T-helper 22 cell (primary cell): Measurements from ENCODE around the gene DGKD.

Experiments used
- DNase-seq: peaks from one replicate; pipeline ENCODE4 v3.0.0-alpha.2; 2020; ENCODE audit warnings: low read depth

The DGKD gene

DNA sequence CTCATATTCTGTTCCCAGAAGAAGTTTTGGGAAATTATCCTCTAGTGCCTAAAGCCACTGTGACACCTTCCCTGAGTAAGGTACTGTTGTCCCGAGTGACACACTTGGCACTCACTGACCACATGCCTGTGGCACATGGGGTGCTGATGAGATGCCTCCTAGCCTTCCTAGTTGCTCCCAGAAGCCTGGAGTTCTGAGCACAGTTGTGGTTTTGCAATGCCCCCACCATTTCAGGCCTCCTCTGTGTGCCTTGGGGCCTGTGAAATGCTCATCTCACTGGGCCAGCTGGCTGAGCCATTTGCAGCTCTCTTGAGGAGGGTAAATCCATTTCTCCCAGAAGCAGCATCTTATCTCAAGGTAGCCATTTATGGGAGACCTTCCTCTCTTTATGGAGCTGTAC is 91.8 kb downstream of the DGKD start:
- no peak for DNase-seq

DNA sequence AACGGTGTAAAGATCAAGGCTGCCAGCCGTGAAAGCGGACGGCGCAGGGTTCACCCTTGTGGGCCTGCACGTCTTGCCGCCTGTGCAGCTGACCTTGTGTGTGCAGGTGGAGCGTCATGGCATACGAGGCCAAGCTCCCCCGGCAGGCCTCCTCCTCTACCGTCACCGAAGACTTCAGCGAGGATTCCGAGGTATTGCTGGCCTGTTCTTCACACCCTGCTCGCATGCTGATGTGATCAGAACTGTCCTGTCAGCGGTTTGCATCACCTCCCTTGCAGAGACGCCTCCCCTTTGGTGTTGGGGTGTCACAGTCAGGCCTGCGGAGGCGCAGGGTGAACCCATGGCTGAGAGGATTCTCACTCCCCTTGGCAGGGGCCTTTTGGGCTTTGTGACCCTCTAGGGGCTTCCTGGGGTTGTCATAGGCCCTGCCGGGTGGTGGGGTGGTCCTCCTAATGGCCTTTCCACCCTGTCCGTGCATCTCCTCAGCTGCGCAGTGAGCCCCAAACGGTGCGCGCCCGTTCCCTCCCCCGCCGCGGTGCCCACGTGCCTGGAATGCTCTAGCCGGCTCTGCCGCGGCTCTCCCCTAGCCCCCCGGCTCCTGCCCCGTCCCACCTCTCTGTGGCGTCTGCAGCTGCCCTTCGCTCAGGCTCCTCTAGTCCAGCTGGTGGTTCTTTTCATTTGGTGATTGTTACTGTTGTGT is 92.5 kb downstream of the DGKD start:
- DNase-seq: no peak

DNA sequence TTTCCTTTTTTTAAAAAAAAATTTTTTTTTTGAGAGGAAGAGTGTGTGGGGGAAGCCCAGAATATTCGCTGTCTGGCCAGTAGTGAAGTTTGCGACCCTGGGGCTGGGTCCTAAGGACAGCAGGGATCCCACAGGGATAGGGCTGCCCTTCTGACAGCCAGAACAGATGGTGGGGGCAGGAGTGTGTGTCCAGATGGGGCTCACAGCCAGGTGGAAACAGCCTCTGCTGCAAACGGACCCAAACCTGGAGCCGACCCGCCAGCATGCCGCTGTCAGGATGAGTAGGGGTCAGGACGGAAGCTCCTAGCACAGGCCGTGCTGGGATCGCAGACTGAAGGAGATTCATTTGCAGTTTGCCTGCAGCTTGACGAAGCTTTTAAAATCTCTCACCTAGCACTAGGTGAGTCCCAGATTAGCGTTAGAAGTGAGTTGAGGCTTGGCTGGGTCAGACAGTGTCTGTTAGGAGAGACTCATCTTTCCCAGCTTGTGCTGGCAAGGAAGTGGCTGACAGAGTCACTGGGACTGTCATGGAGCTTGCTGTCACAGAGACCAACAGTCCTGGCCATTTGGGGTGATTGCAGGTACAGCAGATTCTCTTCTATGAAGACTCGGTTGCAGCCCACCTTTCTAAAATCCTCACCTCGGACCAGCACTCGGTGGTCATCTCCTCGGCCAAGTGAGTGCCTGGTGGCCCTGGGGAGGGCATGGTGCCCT is 93.4 kb downstream of the DGKD start:
- no peak for DNase-seq

DNA sequence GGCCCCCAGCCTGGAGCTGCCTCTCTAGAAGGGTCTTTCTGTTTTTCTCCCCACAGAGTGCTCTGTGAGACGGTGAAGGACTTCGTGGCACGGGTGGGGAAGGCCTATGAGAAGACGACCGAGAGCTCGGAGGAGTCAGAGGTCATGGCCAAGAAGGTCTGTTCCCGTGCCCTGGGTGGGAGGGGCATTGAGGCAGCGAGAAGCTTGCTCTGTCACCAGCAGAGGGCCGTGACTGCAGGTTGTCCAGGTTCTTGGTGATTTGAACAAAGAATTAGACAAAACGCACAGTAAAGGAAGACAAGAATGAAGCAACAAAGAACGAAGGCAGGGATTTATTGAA is 93.9 kb downstream of the DGKD start:
- DNase-seq: no peak

DNA sequence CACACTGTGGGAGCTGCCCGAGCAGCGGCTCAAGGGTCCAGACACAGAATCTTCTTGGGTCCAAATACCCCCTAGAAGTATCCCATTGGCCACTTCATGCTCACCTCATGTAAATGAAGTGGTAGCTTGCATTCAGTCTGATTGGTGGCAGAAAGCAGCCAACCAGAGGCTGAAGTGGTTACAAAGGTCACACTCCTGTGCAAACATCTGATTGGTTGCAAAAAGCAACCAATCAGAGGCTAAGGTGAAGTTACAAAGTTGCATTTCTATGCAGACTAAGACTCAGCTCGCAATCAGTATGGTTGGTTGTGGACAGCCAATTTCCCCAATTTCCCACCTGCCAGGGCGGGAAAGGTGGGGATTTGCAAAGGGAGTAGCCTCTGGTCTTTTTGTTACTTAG is 94.3 kb downstream of the DGKD start:
- no peak for DNase-seq

DNA sequence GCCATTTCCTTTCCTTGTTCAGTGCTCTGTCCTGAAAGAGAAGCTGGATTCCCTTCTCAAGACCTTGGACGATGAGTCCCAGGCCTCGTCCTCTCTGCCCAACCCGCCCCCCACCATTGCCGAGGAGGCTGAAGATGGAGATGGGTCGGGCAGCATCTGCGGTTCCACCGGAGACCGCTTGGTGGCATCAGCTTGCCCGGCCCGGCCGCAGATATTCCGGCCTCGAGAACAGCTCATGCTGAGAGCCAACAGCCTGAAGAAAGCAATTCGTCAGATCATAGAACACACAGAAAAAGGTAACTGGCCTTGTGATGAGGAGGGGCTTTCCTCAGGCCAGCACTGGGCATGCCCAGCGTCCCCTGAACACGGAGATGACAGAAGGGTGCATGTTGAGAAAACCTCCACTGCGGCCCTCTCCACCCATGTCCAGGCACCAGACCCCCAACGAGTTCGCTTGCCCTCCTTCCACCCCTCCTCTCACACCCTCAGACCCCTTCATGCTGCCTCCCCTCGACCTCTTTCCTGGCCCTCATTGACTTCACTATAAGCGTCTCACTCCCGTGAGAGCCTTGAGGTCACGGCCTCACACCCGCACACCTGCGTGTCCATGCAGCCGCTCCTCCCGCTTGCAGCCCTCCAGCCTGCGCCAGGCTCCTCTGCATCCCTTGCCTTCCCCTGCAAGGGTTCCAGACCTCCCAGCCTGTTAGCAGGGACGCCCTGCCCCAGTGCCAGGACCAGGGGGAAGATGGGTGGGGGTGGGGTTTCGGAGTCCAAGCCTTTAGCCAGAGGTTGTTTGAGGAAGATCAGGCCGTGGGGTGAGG is 95.0 kb downstream of the DGKD start:
- no peak for DNase-seq

DNA sequence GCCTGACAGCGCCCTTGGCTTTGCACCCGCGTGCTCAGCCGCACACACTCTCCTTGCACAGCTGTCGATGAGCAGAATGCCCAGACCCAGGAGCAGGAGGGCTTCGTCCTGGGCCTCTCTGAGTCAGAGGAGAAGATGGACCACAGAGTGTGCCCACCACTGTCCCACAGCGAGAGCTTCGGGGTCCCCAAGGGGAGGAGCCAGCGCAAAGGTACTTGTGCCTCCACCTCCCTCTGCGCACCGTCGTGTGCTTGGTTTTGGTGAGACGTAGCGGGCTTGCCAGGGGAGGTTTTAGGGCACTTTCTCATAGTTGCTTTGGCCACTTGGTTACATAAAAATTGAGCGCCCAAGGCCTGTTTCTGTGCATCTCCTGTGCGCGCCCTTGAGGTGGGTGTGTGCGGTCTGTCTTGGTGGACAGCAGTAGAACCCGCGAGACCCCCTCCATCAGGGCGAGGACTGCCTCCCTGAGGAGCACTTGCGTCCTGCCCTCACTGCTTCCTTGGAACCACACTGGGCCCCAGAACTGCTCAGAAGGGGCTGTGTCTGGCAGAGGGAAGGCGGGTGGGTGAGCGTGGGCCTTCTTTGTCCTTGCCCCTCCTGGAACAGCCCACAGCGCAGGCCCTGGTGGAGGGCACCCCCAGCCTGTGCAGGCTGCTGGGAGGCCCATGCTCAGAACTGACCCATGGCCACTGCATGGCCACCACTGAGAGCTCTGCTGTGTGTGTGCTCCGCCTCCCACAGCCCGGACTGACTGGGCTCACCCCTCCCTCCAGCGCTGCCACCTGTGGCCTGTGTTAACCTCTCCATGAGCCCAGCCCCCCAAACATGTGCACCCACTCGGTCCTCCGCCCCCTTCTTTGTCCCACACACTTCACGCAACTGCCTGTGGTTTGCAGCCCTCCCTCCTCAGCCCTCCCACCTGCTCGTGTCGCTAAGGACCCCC is 95.9 kb downstream of the DGKD start:
- DNase-seq: no peak

DNA sequence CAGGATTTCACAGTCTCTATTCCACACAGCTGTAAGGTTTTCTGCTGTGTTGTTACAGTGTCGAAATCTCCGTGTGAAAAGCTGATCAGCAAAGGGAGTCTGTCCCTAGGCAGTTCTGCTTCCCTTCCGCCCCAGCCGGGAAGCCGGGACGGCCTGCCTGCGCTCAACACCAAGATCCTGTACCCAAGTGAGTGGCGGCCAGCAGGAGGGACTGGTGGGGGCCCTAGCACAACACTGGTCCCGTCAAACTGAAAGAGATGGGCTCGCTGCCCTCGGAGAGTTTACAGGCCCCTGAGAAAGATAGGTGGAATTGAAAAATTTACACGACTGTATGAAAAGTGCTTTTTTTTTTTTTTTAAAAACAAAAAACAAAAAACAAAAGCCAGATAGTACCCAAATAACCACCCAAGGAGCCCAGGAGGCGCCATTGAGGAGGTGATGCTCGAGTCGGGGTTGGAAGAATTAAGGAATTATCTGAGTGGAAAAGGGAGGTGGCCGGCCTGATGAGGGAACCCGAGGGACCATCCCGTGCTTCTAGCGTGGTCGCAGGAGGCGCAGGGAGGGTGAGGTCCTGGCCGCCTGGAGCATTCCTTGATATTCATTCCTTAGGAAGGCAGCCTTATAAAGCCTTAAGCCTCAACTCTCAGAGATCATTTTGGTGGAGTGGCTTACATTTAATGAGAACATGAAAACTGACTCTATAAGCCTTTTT is 96.7 kb downstream of the DGKD start:
- DNase-seq: no peak

DNA sequence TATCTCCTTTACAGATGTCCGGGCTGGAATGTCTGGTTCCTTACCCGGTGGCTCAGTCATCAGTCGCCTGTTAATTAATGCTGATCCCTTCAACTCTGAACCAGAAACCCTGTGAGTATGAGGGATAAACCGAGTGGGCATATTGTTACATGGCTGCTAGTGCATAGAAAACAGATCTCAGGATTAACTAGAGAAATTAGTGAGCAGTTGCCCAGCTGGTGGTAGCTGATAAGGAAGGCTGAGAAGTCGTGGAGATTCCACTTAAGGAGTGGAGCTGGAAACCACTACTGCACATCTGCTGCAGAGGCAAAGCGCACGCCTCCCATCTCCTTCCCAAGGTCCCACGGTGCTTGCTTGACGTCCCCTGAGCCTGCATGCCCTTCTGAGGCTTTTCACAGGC is 97.7 kb downstream of the DGKD start:
- DNase-seq: no peak

DNA sequence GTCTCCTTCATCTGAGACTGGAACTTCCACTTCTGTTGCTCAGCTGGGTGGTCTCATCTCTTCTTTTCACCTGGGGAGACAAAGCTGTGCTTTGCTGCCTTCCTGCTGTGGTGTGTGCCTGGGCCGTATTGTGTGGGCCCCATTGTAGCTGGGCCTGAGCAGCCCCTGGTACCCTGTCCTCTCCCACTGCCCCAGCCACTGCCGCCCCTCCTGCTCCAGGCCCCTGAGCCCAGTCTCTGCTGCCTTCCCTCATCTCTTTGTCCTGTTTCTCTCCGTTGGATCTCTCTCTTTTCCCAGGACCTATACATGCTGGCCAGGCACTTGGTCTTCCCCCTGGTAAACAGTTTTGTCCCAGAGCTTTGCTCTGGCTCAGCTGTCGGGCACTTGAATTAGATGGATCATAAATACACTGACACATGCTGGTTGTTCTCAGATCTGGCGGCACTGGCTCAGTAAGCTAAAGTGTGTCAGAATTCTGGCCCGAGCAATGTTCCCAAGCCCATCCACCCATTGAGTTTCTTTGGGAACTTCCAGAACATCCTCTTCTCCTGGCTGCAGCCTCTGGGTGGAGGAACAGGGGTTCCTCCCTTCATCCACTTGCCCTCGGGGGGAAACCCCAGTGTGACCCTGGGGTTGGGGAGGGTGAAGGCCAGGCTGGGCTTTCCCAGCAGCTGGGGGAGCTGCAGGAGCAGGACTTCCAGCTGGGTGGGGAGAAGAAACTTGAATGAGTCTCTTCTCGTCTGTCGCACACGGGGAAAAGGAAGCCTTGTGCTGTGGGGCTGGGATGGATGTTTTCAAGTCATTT is 99.0 kb downstream of the DGKD start:
- DNase-seq: no peak

DNA sequence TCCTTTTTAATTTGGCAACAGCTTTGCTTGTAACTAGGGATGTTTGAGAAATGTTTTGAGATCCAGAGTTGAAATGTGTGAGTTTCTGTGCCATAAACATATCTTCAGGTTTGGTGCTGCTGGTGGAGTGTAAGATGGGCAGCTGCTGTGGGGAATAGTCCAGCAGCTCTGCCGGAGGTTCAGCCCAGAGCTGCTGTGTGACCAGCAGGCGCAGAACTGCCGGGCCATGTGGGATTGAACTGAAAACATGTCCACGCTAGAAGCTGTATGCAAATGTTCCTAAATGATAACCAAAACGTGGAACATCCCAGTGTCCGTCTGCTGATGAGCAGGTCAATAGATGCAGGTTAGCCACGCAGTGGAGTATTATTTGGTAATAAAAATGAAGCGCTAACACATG is 99.6 kb downstream of the DGKD start:
- DNase-seq: no peak

DNA sequence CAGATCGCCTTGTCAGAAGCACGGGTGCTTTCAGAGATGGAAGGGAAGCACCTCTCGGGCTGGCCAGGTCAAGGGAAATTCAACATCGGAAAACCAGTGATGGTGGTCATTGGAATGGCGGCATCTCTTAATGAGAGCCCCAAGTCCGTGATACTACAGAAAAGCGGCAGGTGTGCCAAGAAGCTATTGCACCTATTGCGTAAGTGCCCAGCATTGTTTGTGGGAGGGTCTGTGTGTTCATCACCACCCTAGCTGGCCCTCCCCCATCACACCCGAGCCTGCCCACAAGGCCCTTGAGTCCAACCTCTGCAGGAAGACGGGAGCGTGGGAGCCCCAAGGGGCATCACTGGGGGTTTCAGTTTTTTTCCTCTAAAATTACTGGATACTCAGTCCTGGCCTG is 100.7 kb downstream of the DGKD start:
- no peak for DNase-seq

DNA sequence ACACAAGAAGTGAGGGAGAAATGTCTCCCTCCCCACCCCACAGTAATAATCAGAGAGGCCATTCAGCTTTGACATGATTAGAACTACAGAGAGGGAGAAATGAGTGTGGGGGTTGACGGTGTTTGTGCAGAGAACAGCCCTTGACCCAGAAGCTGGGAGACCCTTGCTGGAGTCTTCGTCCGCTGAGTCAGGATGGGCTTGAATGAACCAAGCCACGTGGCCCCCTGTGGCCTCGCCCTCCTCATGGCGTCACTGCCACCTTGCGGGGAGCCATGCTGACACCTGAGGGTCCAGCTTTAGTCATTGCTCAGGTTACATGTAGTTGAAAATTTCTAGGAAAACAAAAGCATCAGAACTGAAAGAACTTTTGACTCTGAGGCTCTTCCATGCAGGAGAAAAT is 101.2 kb downstream of the DGKD start:
- no peak for DNase-seq

DNA sequence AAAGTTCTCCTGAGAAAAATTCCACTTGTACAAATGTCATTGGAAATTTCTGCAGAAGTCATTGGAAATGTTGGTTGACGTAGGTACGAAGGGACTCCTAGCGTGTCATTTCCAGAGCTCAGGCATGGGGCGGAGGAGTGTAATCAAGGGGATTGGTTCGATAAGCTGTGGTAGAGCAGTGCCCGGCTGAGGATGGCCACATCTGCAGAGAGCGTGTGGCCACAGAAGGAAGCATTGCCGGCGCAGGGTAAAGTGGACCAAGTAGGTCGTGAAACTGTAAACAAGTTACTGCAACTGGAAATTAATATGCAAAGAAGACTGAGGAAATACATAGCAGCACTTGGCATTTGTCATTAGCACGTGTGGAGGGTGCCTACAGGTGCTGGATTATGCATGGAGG is 101.8 kb downstream of the DGKD start:
- DNase-seq: no peak

DNA sequence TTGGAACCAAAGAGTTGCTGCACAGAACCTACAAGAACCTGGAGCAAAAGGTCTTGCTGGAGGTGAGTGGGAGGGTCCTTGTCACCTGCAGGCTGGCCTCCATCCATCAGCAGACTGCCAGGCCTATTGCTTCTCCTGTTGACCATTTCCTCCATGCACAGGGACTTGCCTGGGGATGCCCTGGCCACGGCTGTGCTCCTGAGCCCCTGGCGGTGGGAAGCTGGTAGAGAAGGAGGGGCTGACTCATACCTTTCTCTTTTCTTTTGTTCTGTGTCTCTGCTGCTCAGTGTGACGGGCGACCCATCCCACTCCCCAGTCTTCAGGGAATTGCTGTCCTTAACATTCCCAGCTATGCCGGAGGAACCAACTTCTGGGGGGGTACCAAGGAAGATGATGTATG is 102.6 kb downstream of the DGKD start:
- no peak for DNase-seq

DNA sequence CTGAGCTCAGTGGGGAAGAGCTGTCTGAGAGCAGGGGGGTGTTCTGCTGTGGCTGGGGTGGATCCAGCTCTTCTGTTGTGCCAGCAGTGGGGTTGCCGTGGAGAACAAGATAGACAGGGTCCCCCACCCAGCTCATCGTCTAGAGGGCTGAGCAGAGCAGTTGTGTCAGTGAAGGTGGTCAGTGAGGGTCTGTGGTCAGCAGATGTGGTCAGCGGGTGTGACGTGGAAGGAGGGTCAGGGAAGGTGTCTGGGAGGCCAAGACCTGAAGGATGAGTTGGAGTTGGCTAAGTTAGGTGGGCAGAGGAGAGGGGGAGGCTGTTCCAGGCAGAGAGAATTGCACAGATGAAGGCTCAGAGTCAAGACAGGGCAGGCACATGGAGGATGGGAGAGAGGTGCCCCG is 103.1 kb downstream of the DGKD start:
- no peak for DNase-seq

DNA sequence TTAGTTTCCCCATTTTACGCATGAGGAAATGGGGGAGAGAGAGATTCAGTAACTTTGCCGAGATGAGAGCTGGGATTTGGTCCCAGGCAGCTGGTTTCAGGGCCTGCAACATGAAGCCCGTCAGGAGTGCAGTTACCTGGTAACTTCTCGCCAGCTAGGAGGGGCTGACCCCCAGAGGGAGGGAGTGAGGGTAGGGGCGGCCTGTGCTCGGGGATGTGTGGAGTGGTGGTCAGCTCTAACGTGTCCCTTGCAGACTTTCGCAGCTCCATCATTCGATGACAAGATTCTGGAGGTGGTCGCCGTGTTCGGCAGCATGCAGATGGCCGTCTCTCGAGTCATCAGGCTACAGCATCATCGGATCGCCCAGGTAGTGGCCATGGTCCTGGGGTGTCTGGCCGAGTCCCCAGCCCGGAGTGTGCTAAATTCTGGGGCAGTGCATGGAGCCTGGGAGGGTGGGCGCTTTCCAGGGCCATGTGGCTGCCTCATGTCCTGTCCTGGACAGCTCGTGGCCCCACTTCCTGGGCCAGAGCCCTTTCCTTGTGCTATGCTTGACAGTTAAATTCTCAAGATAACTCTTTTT is 103.8 kb downstream of the DGKD start:
- no peak for DNase-seq

DNA sequence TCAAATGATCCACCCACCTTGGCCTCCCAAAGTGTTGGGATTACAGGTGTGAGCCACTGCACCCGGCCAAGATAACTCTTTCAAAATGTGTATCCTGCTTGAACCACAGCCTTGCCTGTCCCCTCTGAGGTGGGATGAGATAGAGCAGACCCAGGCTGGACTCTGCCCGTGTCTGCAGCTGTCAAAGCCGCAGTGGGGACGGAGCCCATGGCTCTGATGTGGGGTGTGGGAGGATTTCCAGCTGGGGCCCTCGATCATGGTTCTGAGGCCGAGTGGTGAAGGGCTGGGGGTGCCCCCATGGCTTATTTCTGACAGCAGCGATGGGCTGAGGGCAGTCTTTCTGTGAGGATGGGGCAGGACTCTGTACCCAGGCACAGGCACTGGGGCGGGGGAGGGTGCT is 104.5 kb downstream of the DGKD start:
- DNase-seq: no peak

DNA sequence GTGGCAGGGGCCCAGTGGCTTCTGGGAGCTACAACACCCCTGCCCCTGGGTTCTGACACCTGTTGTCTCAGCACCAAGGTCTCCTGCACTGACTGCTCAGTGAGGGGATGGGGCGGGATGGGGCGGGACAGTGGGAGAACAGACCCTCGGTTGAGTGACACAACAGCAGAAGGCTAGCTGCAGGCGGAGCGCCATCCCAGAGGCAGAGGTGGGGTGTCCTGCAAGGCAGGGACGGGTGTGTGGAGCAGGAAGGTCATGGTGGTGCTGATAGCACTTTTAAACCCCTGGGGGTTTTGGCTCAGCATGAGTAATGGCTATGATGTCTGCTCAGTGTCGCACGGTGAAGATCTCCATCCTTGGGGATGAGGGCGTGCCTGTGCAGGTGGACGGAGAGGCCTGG is 105.1 kb downstream of the DGKD start:
- DNase-seq: no peak

DNA sequence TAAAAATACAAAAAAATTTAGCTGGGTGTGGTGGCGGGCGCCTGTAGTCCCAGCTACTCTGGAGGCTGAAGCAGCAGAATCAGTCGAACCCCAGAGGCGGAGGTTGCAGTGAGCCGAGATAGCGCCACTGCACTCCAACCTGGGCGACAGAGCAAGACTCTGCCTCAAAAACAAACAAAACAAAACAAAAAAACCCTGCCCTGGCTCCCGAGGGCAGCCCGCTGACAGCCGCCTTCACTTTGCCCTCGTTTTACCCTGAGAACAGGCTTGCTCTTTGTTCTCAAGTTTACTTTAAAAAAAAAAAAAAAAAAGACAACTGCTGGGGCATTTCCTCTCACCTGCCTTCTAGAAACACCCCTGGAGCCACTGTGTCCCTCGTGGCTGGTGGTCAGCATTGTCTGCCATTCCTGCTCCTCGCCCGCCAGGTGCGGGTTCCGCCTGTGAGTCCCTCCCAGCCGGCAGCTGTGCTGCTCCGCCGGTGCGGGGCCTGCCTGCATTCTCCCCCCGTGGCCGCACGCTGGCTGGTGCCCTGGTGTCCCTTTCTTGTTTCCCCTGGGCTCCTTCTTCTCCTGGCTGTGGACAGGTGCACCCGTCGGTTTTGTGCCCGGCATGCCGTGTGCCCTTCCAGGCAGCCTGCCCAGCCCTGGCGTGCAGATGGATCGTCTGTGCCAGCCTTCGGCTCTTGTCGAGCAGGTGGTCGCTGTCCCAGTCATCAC is 106.6 kb downstream of the DGKD start:
- DNase-seq: no peak
